ENCODE measurements around the gene ALAS2. TPM values are rescaled to one million over a fixed set of nuclear protein-coding genes. Genes with fewer than 3 reads are reported as not detected.

Gene ALAS2
- total RNA-seq, 1 experiment from 2014 or later, result not detected

GRCh38 chrX:54977387-54977786 is 53.4 kb downstream of the ALAS2 start:
- no peaks in the 10 kb centered on the region for H3K4me1 Mint-ChIP-seq
- H3K36me3 Mint-ChIP-seq (ENCODE audit: insufficient read depth in 1 of 3, low read depth in 3 of 3), result no peaks in the 10 kb centered on the region
- peaks cover 69 to 75% of the 10 kb centered on the region in 2 experiments for H3K9me3 Mint-ChIP-seq
- Histone ChIP-seq H2BK15ac (ENCODE audit: low read depth, low read length) (no peak overlapping the region), H3K23me2 (ENCODE audit: insufficient read length, low read depth, low read length, poor library complexity, severe bottlenecking) (no peaks in the 10 kb centered on the region), H3K27me3 (ENCODE audit: insufficient read depth, low read length) (no peaks in the 10 kb centered on the region), H3K4ac (ENCODE audit: low read depth, low read length) (no peak overlapping the region), H2AFZ (ENCODE audit: low read length) (no peak overlapping the region), H3K56ac (ENCODE audit: insufficient read length, low read depth, low read length) (no peak overlapping the region), H3K9ac (ENCODE audit: extremely low read depth, insufficient read length, low read length) (no peak overlapping the region), H2AK5ac (ENCODE audit: insufficient read length, low read length) (no peak overlapping the region), H2BK5ac (ENCODE audit: insufficient read length, low read length) (no peak overlapping the region), H2BK120ac (ENCODE audit: low read depth, low read length, poor library complexity, severe bottlenecking) (no peak overlapping the region), H3K27ac (ENCODE audit: insufficient read length, low read depth, low read length) (no peak overlapping the region), H2BK12ac (ENCODE audit: insufficient read length, low read depth, low read length) (no peak overlapping the region), H3K23ac (ENCODE audit: insufficient read length, low read depth, low read length) (no peak overlapping the region), H3K79me2 (ENCODE audit: insufficient read depth, low read length) (no peaks in the 10 kb centered on the region), H3K9me3 (ENCODE audit: control insufficient read depth, low read depth, low read length) (peaks cover 16% of the 10 kb centered on the region), H3K79me1 (ENCODE audit: insufficient read depth, low read depth, low read length, poor library complexity, severe bottlenecking) (no peaks in the 10 kb centered on the region), H3K14ac (ENCODE audit: insufficient read depth, low read length) (no peak overlapping the region), H3K4me2 (ENCODE audit: insufficient read depth, insufficient read length, low read length) (no peak overlapping the region), H3T11ph (ENCODE audit: low read length) (no peak overlapping the region), H3K18ac (ENCODE audit: insufficient read length, low read depth, low read length) (no peak overlapping the region), H4K8ac (replicated peaks; ENCODE audit: insufficient read length, low read depth, low read length) (no peak overlapping the region), H2BK20ac (ENCODE audit: low read depth, low read length, poor library complexity, severe bottlenecking) (no peak overlapping the region), H3K4me1 (ENCODE audit: insufficient read depth, low read length) (no peaks in the 10 kb centered on the region), H4K91ac (ENCODE audit: insufficient read length, low read depth, low read length) (no peak overlapping the region), H4K5ac (ENCODE audit: insufficient read length, low read depth, low read length) (no peak overlapping the region), H4K20me1 (ENCODE audit: control insufficient read depth, insufficient read depth, insufficient read length) (no peaks in the 10 kb centered on the region)
- H3K4me3 Mint-ChIP-seq, result no peak overlapping the region
- DNase-seq, result no peak
- no peak overlapping the region for H3K27ac Mint-ChIP-seq
- H3K27me3 Mint-ChIP-seq (ENCODE audit: low read depth), result peaks cover 3% of the 10 kb centered on the region
- TF ChIP-seq, protein P1, sequence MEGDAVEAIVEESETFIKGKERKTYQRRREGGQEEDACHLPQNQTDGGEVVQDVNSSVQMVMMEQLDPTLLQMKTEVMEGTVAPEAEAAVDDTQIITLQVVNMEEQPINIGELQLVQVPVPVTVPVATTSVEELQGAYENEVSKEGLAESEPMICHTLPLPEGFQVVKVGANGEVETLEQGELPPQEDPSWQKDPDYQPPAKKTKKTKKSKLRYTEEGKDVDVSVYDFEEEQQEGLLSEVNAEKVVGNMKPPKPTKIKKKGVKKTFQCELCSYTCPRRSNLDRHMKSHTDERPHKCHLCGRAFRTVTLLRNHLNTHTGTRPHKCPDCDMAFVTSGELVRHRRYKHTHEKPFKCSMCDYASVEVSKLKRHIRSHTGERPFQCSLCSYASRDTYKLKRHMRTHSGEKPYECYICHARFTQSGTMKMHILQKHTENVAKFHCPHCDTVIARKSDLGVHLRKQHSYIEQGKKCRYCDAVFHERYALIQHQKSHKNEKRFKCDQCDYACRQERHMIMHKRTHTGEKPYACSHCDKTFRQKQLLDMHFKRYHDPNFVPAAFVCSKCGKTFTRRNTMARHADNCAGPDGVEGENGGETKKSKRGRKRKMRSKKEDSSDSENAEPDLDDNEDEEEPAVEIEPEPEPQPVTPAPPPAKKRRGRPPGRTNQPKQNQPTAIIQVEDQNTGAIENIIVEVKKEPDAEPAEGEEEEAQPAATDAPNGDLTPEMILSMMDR (conservative IDR thresholded peaks at IDR 0.05), result no peak
- WGBS (ENCODE audit: extremely low coverage, insufficient read length, low lambda C conversion rate), result no CpG with 5 or more reads among the region's 4 CpGs
